OCI-LY7 (cell line): ENCODE measurements around the gene KCNH6.

ENCODE experiments used
- CTCF ChIP-seq: fragments of 200-600 bp; sonication (generic); conservative IDR thresholded peaks from 2 replicates; pipeline ENCODE4 v1.5.1; 2014; ENCODE audit warnings: mild to moderate bottlenecking, antibody characterized with exemption, low read length, moderate library complexity, mixed read lengths
- EZH2phosphoT487 ChIP-seq: fragments of 200-600 bp; sonication (generic); IDR thresholded peaks from 2 replicates; pipeline ENCODE4 v1.6.1; 2018; ENCODE audit warnings: low read depth, borderline replicate concordance, mild to moderate bottlenecking, mixed run types, antibody characterized with exemption, low read length, moderate library complexity, mixed read lengths

- TF ChIP-seq CTCF (no peak), EZH2phosphoT487 (no peak)
Measured at GRCh38 chr17:63530557-63531021, 7.4 kb downstream of the KCNH6 start.
